Esophagus muscularis mucosa (tissue), 3 donors: Measurements from ENCODE around the gene HCLS1.

Experiments
- POLR2A ChIP-seq: fragments of 450-650 bp; IDR thresholded peaks from one replicate; pipeline ENCODE4 v1.6.1; 2017; ENCODE audit warnings: antibody characterized with exemption, moderate library complexity, mild to moderate bottlenecking, low read depth
- POLR2AphosphoS5 ChIP-seq, 2 donors: sonication (generic); formaldehyde crosslinking; IDR thresholded peaks; one replicate each; pipeline ENCODE4 v1.6.1; 2017; ENCODE audit warnings: antibody characterized with exemption in 2 of 2
- TF ChIP-seq, protein P1 (sequence below), 3 experiments: fragments of 200-600 bp in 2 of 3; fragments of 450-650 bp in 1 of 3; sonication (generic) in 2 of 3; IDR thresholded peaks; one replicate each; pipeline ENCODE4 v1.5.1; 2017 to 2019; ENCODE audit warnings: antibody characterized with exemption in 3 of 3, mild to moderate bottlenecking in 2 of 3, moderate library complexity in 1 of 3

GRCh38 chr3:121698476-121698875 is 37.8 kb upstream of the HCLS1 start:
- no peak for TF ChIP-seq POLR2A
- TF ChIP-seq, protein P1, sequence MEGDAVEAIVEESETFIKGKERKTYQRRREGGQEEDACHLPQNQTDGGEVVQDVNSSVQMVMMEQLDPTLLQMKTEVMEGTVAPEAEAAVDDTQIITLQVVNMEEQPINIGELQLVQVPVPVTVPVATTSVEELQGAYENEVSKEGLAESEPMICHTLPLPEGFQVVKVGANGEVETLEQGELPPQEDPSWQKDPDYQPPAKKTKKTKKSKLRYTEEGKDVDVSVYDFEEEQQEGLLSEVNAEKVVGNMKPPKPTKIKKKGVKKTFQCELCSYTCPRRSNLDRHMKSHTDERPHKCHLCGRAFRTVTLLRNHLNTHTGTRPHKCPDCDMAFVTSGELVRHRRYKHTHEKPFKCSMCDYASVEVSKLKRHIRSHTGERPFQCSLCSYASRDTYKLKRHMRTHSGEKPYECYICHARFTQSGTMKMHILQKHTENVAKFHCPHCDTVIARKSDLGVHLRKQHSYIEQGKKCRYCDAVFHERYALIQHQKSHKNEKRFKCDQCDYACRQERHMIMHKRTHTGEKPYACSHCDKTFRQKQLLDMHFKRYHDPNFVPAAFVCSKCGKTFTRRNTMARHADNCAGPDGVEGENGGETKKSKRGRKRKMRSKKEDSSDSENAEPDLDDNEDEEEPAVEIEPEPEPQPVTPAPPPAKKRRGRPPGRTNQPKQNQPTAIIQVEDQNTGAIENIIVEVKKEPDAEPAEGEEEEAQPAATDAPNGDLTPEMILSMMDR (IDR thresholded peaks at IDR 0.05) = no peak
- TF ChIP-seq POLR2AphosphoS5 (IDR thresholded peaks at IDR 0.05) = no peak
